GM10847 (cell line): ENCODE data around the gene CATSPER1.

Experiments
- POLR2A ChIP-seq: IDR thresholded peaks from 2 replicates; pipeline ENCODE4 v1.6.1; 2011; ENCODE audit not compliant: insufficient read length; ENCODE audit errors: extremely low read depth

The CATSPER1 gene

DNA sequence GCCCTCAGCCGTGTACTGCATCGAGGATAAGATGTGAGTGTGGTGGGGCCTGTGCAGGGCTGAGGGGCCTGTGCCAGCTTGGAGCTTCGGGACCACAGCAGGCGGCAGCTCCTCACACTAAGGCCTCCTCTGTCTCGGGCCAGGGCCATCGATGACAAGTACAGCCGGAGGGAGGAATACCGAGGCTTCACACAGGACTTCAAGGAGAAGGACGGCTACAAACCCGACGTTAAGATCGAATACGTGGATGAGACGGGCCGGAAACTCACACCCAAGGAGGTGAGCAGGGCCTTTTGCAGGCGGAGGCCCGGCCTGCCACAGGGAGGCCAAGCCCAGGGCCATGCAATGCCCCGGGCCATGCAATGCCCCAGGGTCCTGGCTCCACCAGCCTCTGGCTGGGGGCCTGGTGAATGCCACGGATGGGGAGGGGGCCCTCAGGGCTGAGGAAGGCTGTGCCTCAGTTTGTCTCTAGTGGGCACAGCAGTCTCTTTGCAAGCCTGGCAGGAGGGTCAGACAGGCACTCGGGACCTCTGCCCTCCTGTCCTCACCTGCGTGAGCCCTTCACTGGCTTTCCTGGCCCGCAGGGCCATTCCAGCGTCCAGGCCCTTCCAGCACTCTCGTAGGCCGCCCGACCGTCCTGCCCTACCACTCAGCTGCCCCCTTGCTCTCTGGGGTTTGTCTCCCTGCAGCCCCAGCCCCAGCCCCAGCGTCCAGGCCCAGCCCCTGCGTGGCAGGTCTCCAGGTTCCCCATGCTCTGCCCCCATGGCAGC is 48.5 kb downstream of the CATSPER1 start:
- no peak for TF ChIP-seq POLR2A

DNA sequence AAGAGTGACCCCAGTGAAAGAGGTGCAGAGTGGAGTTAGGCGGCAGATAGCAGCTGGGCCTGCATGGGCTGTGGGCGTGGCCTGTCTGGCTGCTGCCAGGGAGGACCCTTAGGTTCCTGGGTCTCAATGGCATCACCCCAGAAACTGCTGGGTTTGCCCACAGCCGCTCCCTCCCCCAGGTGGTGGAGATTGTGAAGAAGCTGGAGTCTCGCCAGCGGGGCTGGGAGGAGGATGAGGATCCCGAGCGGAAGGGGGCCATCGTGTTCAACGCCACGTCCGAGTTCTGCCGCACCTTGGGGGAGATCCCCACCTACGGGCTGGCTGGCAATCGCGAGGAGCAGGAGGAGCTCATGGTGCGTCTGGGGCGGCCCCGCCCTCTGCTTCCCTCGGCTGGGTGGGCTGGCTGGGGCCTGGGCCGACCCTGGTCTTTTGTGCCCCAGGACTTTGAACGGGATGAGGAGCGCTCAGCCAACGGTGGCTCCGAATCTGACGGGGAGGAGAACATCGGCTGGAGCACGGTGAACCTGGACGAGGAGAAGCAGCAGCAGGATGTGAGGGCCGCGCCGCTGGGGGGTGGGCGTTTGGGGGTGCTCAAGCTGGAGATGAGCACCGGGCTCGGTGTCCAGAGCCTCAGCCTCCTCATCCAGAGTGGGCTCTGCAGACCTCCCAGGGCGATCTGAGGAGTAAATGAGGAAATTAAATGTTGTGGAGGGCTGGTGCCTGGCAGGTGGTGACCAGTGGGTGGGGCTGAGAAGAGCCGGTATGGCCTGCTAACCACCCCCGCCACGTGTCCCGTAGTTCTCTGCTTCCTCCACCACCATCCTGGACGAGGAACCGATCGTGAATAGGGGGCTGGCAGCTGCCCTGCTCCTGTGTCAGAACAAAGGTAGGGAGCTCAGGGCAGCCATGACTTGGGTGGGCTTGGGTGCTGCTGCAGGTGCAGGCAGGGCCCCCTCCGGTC is 49.8 kb downstream of the CATSPER1 start:
- TF ChIP-seq POLR2A: no peak

DNA sequence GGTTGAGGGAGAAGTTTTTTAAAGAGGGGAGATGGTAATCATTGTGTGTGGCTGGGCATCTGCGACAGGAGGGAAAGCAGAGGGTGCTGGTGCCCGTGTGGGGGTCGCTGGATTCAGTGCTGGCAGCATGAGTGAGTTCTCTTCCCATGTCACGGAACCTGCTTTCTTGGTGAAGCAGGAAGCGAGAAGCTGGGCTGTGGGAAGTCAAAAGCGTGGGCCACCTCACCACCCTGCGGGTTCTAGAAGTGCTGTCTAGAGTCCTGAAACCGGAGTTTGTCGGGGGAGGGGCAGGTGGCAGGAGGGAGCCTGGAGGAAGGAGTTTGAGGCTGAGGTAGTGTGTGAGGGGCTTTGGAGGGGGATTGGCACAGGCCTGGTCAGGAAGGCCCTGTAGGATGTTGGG is 50.5 kb downstream of the CATSPER1 start:
- no peak for TF ChIP-seq POLR2A

DNA sequence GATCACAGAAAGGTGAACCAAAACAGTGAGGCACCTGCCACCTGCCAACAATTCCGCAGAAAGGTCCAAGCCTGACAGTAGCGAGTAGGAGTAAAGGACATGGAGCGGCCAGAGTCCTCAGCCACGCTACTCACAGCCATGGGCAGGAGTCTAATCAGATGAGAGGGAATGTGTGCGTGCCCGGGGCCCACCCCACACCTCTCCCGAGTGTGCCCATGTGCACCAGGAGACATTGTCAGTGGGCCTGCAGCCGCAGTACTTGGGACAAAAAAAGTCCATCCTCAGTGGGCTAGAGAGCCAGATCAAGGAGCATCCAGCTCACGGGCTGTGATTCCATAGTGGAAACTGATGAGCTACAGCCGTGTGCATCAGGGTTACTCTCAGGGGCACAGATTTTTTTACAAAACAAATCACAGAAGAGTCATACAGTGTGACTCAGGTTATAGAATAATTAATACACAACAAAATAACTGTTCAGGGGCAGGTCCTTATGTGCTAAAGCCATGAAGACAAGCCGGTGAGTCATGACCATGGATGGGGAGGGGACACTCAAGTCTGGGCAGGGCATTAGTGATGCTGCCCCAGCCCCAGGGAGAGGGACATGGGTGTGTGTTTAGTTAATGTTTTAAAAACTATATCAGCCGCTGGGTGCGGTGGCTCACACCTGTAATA is 52.7 kb downstream of the CATSPER1 start:
- TF ChIP-seq POLR2A: no peak

DNA sequence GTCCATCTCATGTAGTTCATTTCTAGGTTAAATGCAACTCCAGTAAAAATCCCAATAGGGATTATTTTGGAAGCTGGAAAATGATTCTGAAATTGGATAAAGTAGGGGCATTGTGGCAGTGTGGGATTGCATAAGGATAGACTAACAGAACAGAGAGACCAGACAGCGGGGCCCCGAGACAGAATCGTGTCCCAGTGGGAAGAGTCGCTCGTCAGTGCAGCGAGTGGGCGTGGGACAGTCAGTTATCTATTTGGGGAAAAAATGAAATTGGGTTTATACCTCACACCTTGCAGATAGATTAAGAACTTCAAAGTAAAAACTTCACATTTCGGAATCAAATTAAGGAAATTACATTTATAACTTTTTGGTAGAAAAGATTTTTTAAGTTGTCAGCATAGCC is 54.2 kb downstream of the CATSPER1 start:
- TF ChIP-seq POLR2A: no peak

DNA sequence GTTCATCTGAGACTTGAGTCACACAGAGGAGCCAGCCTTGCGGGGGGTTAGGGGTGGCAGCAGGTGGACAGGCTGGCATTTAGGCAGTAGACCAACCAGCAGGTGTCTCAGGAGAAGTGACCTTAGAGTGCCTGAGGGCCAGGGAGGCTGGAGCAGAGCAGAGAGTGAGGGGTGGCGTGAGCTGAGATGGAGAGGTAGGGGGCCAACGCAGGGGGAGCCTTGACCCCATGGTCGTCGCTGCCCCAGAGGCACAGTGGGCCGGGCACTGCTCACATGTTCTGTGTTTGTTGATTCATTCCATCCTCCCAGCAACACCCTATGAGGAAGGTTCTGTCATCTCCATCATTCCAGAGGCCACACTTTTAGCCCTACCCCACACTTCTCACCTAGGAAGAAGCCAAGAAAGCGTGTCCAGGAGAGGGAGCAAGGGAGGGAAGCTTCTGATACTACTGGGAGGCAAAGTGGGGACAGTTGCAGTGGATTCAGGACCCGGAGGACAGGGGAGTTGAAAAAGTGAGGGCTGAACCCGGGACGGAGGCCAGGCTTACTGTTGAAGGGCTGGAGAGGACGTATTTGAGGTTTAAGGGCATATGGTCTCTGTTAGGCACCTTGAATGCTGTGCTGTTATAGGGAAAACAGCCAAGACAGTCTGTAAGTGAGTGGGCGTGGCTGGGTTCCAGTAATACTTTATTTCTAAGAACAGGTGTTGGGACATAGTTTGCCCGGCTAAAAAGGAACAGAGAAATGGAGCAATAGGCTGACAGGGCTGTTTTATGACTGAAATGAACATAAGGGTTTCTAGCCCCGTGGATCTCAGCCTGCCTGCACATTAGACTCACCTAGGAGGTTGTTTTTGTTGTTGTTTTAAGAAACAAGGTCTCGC is 57.4 kb downstream of the CATSPER1 start:
- TF ChIP-seq POLR2A: no peak

DNA sequence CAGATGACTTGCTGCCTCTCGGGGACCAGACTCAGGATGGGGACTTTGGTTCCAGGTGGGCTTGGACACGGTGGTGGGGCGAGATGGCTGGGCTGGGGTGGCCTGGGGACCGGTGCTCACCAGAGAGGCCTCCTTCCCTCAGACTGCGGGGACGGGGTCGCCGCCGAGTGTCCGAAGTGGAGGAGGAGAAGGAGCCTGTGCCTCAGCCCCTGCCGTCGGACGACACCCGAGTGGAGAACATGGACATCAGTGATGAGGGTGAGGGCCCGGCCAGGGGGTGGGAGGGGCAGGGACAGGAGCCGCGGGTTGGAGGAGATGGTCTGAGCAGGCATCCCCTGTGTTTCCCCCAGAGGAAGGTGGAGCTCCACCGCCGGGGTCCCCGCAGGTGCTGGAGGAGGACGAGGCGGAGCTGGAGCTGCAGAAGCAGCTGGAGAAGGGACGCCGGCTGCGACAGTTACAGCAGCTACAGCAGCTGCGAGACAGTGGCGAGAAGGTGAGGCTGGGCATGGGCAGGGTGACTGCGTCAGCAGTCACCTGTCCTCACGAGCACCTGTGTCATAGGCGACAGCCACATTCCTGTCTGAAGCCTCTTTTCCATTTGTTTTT is 58.8 kb downstream of the CATSPER1 start:
- no peak for TF ChIP-seq POLR2A
